Measurements from ENCODE around the gene TENT5C. TPM values are rescaled to one million over a fixed set of nuclear protein-coding genes. Genes with fewer than 3 reads are reported as not detected.

The TENT5C gene
- polyA plus RNA-seq, 3 donors = 2.4 to 3.7 (median 3.5) TPM

- no peak for DNase-seq
Measured at GRCh38 chr1:117612517-117613248, 6.8 kb downstream of the TENT5C start.

GRCh38 chr1:117613249-117613968 lies 7.6 kb downstream of the TENT5C start:
- DNase-seq = no peak

GRCh38 chr1:117613969-117614729 lies 8.3 kb downstream of the TENT5C start:
- no peak for DNase-seq

GRCh38 chr1:117615474-117615873 lies 9.6 kb downstream of the TENT5C start:
- DNase-seq = no peak

DNA sequence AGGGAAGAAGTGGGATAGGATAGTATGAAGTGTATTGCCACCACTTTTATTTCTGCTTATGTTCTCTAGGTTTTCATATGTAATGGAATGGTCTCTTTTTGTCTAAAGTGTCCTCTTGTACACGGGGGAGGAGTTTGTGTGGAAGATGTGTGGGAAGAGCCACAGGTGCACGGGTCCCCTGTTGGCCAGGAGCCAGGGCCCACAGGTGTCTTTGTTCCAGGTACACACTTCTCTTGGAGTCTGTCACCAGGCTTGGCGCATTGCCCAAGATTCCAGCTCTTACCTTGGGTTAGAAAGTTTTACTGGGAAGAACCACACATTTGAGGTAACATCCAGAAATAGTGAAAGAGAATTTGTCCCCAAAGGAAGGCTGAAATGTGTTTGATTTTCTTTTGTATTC lies 10.5 kb downstream of the TENT5C start:
- DNase-seq = no peak

DNA sequence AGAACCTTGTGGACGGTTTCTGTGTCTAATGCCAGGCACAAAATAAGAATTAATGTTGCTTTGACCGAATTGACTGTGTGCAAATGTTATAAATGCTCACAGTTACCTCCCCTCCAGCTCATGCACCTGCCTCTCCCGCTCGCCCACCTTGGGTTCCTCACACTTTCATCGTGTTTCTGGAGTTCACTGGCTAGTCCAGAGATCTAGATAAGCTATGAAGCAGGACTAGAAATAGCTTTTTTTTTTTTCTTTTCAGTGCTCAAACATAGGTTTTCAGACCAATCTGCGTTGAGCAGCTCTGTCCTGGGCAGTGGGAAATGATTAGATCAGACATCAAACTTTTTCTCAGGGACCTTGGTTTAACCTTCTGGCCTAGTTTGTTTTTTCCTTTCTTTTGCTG lies 11.1 kb downstream of the TENT5C start:
- DNase-seq = no peak

DNA sequence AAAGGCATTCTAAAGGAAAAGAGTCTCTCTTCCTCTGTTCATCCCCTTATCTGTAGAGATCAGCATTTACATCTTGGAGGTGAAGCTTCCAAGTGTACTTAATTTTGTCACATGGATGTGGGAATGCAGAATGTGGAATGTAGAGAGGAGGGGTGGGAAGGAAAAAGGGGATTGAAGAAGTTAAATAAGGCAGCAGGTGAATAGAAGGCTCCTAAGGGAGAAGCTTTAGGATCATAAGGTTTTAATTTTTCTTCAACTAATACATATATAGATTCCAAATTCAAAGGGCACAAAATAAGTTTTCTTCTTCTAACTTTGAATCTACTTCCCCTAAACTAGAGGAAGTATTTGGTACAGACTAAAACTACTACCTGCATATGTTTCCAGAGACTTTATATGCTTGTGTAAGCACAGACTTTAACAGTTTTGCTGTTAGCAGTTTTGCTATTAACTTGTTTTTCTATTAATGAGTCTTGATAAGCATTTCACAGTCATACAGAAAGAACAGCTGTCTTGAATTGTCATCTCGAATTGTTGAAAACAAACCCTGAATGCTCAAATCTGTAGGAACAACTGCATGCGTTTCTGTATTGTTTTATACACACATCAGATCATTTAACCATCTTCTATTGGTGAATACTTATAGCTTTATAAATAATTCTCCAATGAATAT lies 12.7 kb downstream of the TENT5C start:
- no peak for DNase-seq

DNA sequence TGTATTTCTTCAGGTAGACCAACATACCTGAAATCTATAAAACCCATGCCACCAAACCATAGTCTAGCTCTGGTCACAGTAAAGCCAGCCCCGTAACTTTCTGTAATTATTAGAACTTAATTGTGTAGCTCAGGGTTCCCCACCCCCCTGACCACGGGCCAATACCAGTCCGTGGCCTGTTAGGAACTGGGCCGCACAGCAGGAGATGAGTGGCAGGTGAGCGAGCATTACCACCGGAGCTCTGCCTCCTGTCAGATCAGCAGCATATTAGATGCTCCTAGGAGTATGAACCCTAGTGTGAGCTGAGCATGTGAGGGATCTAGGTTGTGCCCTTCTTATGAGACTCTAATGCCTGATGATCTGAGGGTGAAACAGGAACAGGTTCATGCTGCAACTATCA lies 14.6 kb downstream of the TENT5C start:
- DNase-seq = no peak

- DNase-seq = no peak
Measured at GRCh38 chr1:117621316-117621715, 15.5 kb downstream of the TENT5C start.

DNA sequence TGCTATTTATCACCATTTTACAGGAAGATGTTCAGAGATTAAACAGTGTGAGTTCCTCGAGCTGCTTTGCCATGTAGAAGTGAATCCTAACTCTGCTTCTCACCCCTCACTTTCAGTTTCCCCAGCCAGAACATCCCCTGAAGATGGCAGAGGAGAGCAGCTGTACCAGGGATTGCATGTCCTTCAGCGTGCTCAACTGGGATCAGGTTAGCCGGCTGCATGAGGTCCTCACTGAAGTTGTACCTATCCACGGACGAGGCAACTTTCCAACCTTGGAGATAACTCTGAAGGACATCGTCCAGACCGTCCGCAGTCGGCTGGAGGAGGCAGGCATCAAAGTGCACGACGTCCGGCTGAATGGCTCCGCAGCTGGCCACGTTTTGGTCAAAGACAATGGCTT lies 16.9 kb downstream of the TENT5C start:
- DNase-seq = no peak

- DNase-seq = no peak
Measured at GRCh38 chr1:117623141-117623540, 17.3 kb downstream of the TENT5C start.

DNA sequence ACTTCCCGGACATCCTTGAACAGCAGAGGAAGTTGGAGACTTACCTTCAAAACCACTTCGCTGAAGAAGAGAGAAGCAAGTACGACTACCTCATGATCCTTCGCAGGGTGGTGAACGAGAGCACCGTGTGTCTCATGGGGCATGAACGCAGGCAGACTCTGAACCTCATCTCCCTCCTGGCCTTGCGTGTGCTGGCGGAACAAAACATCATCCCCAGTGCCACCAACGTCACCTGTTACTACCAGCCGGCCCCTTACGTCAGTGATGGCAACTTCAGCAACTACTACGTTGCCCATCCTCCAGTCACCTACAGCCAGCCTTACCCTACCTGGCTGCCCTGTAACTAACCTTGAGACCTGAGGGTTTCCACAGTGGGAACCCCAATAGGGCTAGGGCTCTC lies 17.9 kb downstream of the TENT5C start:
- DNase-seq = no peak

DNA sequence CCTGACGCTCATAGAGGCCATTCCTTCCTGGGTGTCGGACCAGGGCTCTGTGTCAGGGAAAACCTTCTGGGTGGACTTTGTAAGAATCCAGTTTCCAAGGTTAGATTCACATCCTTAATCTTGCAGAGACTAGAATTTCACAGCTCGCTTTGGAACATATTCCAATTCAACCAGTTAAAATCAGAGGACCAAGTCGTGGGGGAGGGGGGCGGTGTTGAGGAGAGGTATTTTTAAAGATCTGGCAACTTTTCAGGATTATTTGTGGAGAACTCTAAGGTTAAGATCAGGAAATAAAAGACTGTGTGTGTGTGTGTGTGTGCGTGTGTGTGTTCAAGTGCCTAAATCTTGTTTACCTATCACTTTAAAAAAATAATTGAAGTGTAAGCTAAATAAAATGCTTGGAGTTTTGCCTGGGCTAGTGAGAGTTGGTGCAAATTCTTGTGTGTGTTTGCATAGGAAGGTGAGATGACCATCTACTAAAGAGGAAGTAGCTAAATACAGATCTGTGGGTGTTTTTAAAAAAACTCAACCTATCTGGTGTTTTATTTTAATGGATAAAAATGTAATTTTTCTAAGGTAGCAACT lies 21.8 kb downstream of the TENT5C start:
- no peak for DNase-seq

DNA sequence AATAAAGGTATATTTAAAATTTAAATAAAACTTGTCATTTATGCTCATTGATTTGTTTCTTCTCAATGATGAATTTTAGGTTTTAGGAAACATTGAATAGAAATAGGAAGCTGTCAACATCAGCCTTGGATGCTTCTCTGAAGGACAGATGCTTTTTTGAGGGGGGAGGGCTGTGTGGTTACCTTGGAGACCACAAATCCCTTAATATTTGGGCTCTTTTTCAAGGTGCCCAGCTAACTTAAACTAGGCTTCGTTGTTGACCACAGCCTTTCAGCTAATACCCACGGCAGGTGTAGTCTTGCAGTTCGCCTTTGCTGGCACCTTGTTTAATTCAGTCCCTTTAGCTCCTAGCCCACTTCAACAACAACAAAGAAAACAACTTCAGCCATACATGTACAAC lies 22.5 kb downstream of the TENT5C start:
- DNase-seq = no peak

- no peak for DNase-seq
Measured at GRCh38 chr1:117629625-117630422, 24.0 kb downstream of the TENT5C start.

DNA sequence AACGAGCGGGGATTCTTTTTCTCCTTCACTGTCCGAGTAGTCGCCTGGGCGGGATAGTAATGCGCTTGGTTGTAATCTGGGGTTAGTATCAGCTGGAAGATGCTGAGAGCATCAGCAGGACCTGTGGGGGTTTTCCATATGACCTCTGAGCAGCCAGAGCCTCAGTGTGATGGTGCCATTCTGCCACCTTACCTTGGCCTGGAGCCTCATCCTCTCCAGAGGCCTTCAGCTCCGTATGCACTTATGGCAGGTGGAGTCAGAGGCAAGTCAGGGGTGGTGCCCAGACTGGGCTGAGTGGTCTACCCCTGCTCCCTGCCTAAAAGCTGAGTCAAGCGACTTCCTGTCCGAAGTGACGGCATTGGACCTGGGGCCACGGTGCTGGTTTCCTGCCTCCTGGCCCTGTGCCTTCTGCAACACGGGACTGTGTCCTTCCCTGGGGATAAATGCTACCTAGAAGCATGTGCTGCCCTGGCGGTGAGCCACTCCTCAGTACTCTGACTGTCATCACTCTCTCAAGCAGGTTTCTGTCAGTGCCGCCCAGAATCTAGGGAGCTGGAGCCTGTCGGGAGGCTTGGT lies 24.7 kb downstream of the TENT5C start:
- DNase-seq = no peak

GRCh38 chr1:117631359-117632160 lies 25.7 kb downstream of the TENT5C start:
- no peak for DNase-seq

DNA sequence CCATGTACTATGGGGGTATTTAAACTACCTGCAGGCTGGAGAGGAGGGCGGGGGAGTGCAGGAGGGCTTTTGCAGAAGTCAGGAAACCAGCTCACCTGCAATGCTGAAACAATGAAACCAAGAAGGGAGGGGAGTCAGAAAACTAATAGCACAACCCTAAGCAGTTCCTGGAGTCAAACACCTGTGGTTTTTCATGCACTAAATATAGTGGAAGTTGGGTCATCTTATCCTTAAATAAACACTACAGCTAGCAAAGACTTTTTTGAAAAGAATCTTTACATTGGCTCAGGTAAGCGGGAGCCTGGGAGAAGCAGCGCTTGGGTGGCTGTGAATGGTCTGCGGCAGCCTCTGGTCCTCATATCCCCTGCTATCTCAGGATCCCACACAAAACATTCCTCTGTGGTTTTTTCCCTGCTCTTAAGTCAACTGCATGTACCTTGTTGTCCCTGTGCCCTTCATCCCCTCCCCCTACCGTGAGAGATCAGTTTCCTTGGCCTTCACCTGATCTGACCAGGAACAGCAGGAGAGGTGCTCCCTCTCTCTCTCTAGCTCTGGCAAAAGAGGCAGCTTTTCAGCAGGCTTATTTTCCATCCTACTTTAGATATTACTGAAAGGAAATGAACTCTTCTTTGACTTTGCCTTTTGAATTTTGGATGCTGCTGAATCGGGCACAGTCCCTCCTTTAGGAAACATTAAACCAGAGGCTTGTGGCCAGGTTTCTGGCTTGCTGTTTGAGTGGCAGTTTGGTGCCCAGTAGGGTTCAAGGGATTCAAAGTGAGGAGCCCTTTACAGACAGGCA lies 26.6 kb downstream of the TENT5C start:
- no peak for DNase-seq

GRCh38 chr1:117633068-117633345 lies 27.2 kb downstream of the TENT5C start:
- DNase-seq = no peak
